ENCODE results near the gene MYRF.

The MYRF gene

DNA sequence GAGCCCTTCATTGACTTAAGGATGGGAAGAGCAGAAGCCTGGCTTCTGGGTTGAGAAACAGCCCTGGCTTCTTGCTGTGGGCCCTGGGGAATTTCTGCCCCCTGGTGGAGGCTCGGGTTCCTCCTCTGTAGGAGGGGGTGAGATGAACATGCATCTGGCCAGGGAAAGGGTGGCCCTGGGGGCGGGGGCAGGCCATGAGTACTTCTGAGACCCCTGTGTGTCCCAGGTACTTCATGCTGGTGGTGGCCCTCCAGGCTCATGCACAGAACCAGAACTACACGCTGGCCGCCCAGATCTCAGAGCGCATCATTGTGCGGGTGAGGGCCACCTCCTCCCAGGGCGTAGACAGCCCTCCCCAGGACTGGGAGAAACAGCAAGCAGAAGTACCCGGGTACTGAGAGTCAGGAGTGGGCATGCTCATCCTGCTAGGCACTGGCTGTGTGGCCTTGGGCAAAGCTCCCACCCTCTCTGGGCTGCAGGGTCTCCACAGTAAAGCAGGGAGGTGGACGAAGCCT lies 24.2 kb downstream of the MYRF start:
- H3K9me3 ChIP-seq (replicated peaks in 1 of 2; ENCODE audit: control insufficient read depth in 2 of 2, insufficient read depth in 1 of 2, low read depth in 1 of 2, low read length in 2 of 2) = peaks cover 0 to 2% of the 10 kb centered on the region in 2 donors
- no peak overlapping the region for H2BK120ac ChIP-seq (ENCODE audit: low read depth, low read length)
- H2AK5ac ChIP-seq (ENCODE audit: low read depth, low read length) = no peak overlapping the region
- no peak overlapping the region for H3K9ac ChIP-seq (ENCODE audit: low read depth, low read length, poor library complexity)
- H3K27ac ChIP-seq (replicated peaks; ENCODE audit: low read length) = no peak overlapping the region
- H3K4me3 ChIP-seq (ENCODE audit: low read length in 2 of 2) = no peak overlapping the region
- H2AFZ ChIP-seq (ENCODE audit: low read length) = no peak overlapping the region
- no peak overlapping the region for H3K18ac ChIP-seq (ENCODE audit: low read length)
- peaks cover 3% of the 10 kb centered on the region for H3K79me1 ChIP-seq (ENCODE audit: low read depth, low read length)
- H2BK12ac ChIP-seq (ENCODE audit: low read length) = no peak overlapping the region
- peaks cover 0 to 25% of the 10 kb centered on the region in 2 donors for H3K36me3 ChIP-seq (replicated peaks in 1 of 2; ENCODE audit: control insufficient read depth in 2 of 2, insufficient read depth in 2 of 2, low read length in 2 of 2)
- H2BK15ac ChIP-seq (ENCODE audit: low read length) = no peak overlapping the region
- H3K4ac ChIP-seq (ENCODE audit: low read length) = no peak overlapping the region
- no peaks in the 10 kb centered on the region for H3K27me3 ChIP-seq (ENCODE audit: control insufficient read depth in 3 of 3, insufficient read depth in 3 of 3, low read depth in 1 of 3, low read length in 3 of 3)
- peaks cover 18 to 24% of the 10 kb centered on the region in 2 donors for H3K4me1 ChIP-seq (ENCODE audit: control insufficient read depth in 2 of 2, insufficient read depth in 1 of 2, low read depth in 1 of 2, low read length in 2 of 2)
- no peak for DNase-seq (ENCODE audit: low spot score)
- no peak overlapping the region for H4K91ac ChIP-seq (ENCODE audit: low read depth, low read length, poor library complexity)
- H2BK5ac ChIP-seq (ENCODE audit: low read length) = no peak overlapping the region
- H3K4me2 ChIP-seq (ENCODE audit: insufficient read depth, low read length, poor library complexity, severe bottlenecking) = no peak overlapping the region
- no peak overlapping the region for H3K14ac ChIP-seq (ENCODE audit: low read length)
- H3K23ac ChIP-seq (ENCODE audit: low read depth, low read length, poor library complexity) = no peak overlapping the region
- WGBS, 2 donors (ENCODE audit: extremely low coverage in 2 of 2, insufficient read length in 2 of 2, insufficient replicate concordance in 1 of 2) = no CpG with 5 or more reads among the region's 9 CpGs
- no peak overlapping the region for H4K8ac ChIP-seq (ENCODE audit: low read depth, low read length)

DNA sequence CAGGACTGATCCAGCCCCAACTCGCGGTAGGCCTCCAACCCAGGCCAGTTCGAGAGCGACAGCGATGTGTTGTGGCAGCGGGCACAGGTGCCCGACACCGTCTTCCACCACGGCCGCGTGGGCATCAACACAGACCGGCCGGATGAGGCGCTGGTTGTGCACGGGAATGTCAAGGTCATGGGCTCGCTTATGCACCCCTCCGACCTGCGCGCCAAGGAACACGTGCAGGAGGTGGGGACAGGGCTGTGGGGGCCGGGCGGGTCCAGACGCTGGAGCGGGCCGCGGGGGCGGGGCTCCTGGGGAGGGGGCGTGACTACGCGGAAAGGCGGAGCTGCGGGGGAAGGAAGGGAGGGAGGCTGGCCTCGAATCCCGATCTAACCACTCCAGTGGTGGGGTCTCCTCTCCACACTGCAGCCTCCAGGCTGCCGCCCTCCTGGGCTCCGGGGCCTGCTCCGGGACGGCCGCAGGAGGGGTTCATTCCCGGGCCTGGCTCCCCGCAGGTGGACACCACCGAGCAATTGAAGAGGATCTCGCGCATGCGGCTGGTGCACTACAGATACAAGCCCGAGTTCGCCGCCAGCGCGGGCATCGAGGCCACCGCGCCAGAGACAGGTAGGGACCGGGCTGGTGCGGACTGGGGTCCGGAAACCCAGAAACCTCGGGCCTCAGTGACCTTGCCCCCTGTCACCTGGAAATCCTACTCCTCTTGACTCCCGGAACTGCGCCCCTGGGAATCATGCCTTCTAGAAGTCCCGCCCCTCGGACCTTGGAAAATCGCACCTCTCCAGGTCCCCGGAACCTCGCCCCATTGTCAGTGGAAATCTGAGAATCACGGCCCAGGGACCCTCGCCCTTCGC lies 25.0 kb downstream of the MYRF start:
- H3K4ac ChIP-seq (ENCODE audit: low read length) = no peak overlapping the region
- H3K23ac ChIP-seq (ENCODE audit: low read depth, low read length, poor library complexity) = no peak overlapping the region
- no peak overlapping the region for H3K27ac ChIP-seq (replicated peaks; ENCODE audit: low read length)
- H3K4me2 ChIP-seq (ENCODE audit: insufficient read depth, low read length, poor library complexity, severe bottlenecking) = no peak overlapping the region
- no peaks in the 10 kb centered on the region for H3K79me1 ChIP-seq (ENCODE audit: low read depth, low read length)
- H2BK12ac ChIP-seq (ENCODE audit: low read length) = no peak overlapping the region
- H4K91ac ChIP-seq (ENCODE audit: low read depth, low read length, poor library complexity) = no peak overlapping the region
- peak overlapping the region; percentile 72 for H3K18ac ChIP-seq (ENCODE audit: low read length)
- no peak overlapping the region for H2BK15ac ChIP-seq (ENCODE audit: low read length)
- peaks cover 0 to 2% of the 10 kb centered on the region in 2 donors for H3K9me3 ChIP-seq (replicated peaks in 1 of 2; ENCODE audit: control insufficient read depth in 2 of 2, insufficient read depth in 1 of 2, low read depth in 1 of 2, low read length in 2 of 2)
- peaks cover 10 to 16% of the 10 kb centered on the region in 2 donors for H3K4me1 ChIP-seq (ENCODE audit: control insufficient read depth in 2 of 2, insufficient read depth in 1 of 2, low read depth in 1 of 2, low read length in 2 of 2)
- peaks cover 0 to 29% of the 10 kb centered on the region in 2 donors for H3K36me3 ChIP-seq (replicated peaks in 1 of 2; ENCODE audit: control insufficient read depth in 2 of 2, insufficient read depth in 2 of 2, low read length in 2 of 2)
- no peak overlapping the region for H3K4me3 ChIP-seq (ENCODE audit: low read length in 2 of 2)
- H2AK5ac ChIP-seq (ENCODE audit: low read depth, low read length) = peak overlapping the region; percentile 56
- DNase-seq (ENCODE audit: low spot score) = no peak
- no peak overlapping the region for H3K9ac ChIP-seq (ENCODE audit: low read depth, low read length, poor library complexity)
- no peaks in the 10 kb centered on the region for H3K27me3 ChIP-seq (ENCODE audit: control insufficient read depth in 3 of 3, insufficient read depth in 3 of 3, low read depth in 1 of 3, low read length in 3 of 3)
- H2BK120ac ChIP-seq (ENCODE audit: low read depth, low read length) = no peak overlapping the region
- H2BK5ac ChIP-seq (ENCODE audit: low read length) = peak overlapping the region; percentile 36
- peak overlapping the region; percentile 87 for H4K8ac ChIP-seq (ENCODE audit: low read depth, low read length)
- H2AFZ ChIP-seq (ENCODE audit: low read length) = no peak overlapping the region
- WGBS, 2 donors (ENCODE audit: extremely low coverage in 2 of 2, insufficient read length in 2 of 2, insufficient replicate concordance in 1 of 2) = no CpG with 5 or more reads among the region's 67 CpGs
- no peak overlapping the region for H3K14ac ChIP-seq (ENCODE audit: low read length)

DNA sequence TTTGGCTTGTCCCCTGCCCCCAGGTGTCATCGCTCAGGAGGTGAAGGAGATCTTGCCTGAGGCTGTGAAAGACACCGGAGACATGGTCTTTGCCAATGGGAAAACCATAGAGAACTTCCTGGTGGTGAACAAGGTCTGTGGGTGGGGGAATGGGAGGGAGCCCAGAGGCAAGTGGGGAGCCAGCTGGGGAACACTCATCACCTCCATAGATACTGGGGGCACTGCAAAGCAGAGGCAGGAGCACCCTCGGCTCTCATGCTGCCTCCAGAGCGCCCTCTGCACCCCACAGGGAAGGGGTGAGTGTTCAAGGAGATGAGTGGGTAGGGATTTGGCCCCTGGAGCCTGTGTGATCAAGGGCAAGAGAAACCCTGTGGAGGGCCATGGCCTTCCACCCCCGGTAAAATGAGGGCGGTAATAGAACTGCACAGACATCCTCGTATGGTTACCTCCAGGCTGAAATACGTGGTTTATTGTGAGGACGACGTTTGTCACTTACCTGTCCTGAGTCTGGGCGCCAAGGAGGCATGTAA lies 26.0 kb downstream of the MYRF start:
- Histone ChIP-seq H2BK5ac (ENCODE audit: low read length) (no peak overlapping the region), H2BK12ac (ENCODE audit: low read length) (no peak overlapping the region), H3K4ac (ENCODE audit: low read length) (no peak overlapping the region), H4K91ac (ENCODE audit: low read depth, low read length, poor library complexity) (no peak overlapping the region), H2AFZ (ENCODE audit: low read length) (no peak overlapping the region), H3K4me3 (ENCODE audit: low read length in 2 of 2) (no peak overlapping the region), H3K79me1 (ENCODE audit: low read depth, low read length) (no peaks in the 10 kb centered on the region), H3K23ac (ENCODE audit: low read depth, low read length, poor library complexity) (no peak overlapping the region), H3K18ac (ENCODE audit: low read length) (no peak overlapping the region), H3K27ac (replicated peaks; ENCODE audit: low read length) (no peak overlapping the region), H2BK15ac (ENCODE audit: low read length) (no peak overlapping the region), H4K8ac (ENCODE audit: low read depth, low read length) (no peak overlapping the region), H3K4me1 (ENCODE audit: control insufficient read depth in 2 of 2, insufficient read depth in 1 of 2, low read depth in 1 of 2, low read length in 2 of 2) (peaks cover 7 to 9% of the 10 kb centered on the region in 2 donors), H3K9ac (ENCODE audit: low read depth, low read length, poor library complexity) (no peak overlapping the region), H2BK120ac (ENCODE audit: low read depth, low read length) (no peak overlapping the region), H3K36me3 (replicated peaks in 1 of 2; ENCODE audit: control insufficient read depth in 2 of 2, insufficient read depth in 2 of 2, low read length in 2 of 2) (peaks cover 3 to 37% of the 10 kb centered on the region in 2 donors), H3K4me2 (ENCODE audit: insufficient read depth, low read length, poor library complexity, severe bottlenecking) (no peak overlapping the region), H2AK5ac (ENCODE audit: low read depth, low read length) (no peak overlapping the region), H3K27me3 (ENCODE audit: control insufficient read depth in 3 of 3, insufficient read depth in 3 of 3, low read depth in 1 of 3, low read length in 3 of 3) (no peaks in the 10 kb centered on the region), H3K14ac (ENCODE audit: low read length) (no peak overlapping the region), H3K9me3 (replicated peaks in 1 of 2; ENCODE audit: control insufficient read depth in 2 of 2, insufficient read depth in 1 of 2, low read depth in 1 of 2, low read length in 2 of 2) (peaks cover 0 to 2% of the 10 kb centered on the region in 2 donors)
- DNase-seq (ENCODE audit: low spot score) = no peak
- WGBS, 2 donors (ENCODE audit: extremely low coverage in 2 of 2, insufficient read length in 2 of 2, insufficient replicate concordance in 1 of 2) = no CpG with 5 or more reads among the region's 11 CpGs

GRCh38 chr11:61778920-61779650 lies 26.6 kb downstream of the MYRF start:
- Histone ChIP-seq H3K4me2 (ENCODE audit: insufficient read depth, low read length, poor library complexity, severe bottlenecking) (no peak overlapping the region), H2BK120ac (ENCODE audit: low read depth, low read length) (no peak overlapping the region), H4K8ac (ENCODE audit: low read depth, low read length) (no peak overlapping the region), H3K27me3 (ENCODE audit: control insufficient read depth in 3 of 3, insufficient read depth in 3 of 3, low read depth in 1 of 3, low read length in 3 of 3) (no peaks in the 10 kb centered on the region), H3K9me3 (replicated peaks in 1 of 2; ENCODE audit: control insufficient read depth in 2 of 2, insufficient read depth in 1 of 2, low read depth in 1 of 2, low read length in 2 of 2) (peaks cover 0 to 2% of the 10 kb centered on the region in 2 donors), H3K79me1 (ENCODE audit: low read depth, low read length) (no peaks in the 10 kb centered on the region), H2BK12ac (ENCODE audit: low read length) (no peak overlapping the region), H3K4me3 (ENCODE audit: low read length in 2 of 2) (no peak overlapping the region), H2BK15ac (ENCODE audit: low read length) (no peak overlapping the region), H3K23ac (ENCODE audit: low read depth, low read length, poor library complexity) (no peak overlapping the region), H2AFZ (ENCODE audit: low read length) (no peak overlapping the region), H3K36me3 (replicated peaks in 1 of 2; ENCODE audit: control insufficient read depth in 2 of 2, insufficient read depth in 2 of 2, low read length in 2 of 2) (peaks cover 3 to 42% of the 10 kb centered on the region in 2 donors), H2BK5ac (ENCODE audit: low read length) (no peak overlapping the region), H3K4me1 (ENCODE audit: control insufficient read depth in 2 of 2, insufficient read depth in 1 of 2, low read depth in 1 of 2, low read length in 2 of 2) (peaks cover 3 to 5% of the 10 kb centered on the region in 2 donors), H3K18ac (ENCODE audit: low read length) (no peak overlapping the region), H3K27ac (replicated peaks; ENCODE audit: low read length) (no peak overlapping the region), H3K9ac (ENCODE audit: low read depth, low read length, poor library complexity) (no peak overlapping the region), H3K4ac (ENCODE audit: low read length) (no peak overlapping the region), H3K14ac (ENCODE audit: low read length) (no peak overlapping the region), H2AK5ac (ENCODE audit: low read depth, low read length) (no peak overlapping the region), H4K91ac (ENCODE audit: low read depth, low read length, poor library complexity) (no peak overlapping the region)
- no CpG with 5 or more reads among the region's 24 CpGs for WGBS, 2 donors (ENCODE audit: extremely low coverage in 2 of 2, insufficient read length in 2 of 2, insufficient replicate concordance in 1 of 2)
- DNase-seq (ENCODE audit: low spot score) = no peak

All from neuronal stem cell (in vitro differentiated cells).